ENCODE measurements around the gene TMEM178B. TPM values are rescaled to one million over a fixed set of nuclear protein-coding genes. Genes with fewer than 3 reads are reported as not detected.
"Not testable (repeated sequence)": the region's sequence is repeated elsewhere in the genome, so short reads cannot be mapped to it uniquely, and the experiment has no call there.

The TMEM178B gene
- total RNA-seq, 2 experiments from 2014 or later, result not detected

- Mint-ChIP-seq H3K4me1 (ENCODE audit: low read depth) (no peaks in the 10 kb centered on the region), H3K27me3 (peaks cover 10% of the 10 kb centered on the region), H3K4me3 (no peak overlapping the region), H3K9me3 (no peaks in the 10 kb centered on the region), H3K27ac (no peak overlapping the region), H3K36me3 (ENCODE audit: low read depth) (no peaks in the 10 kb centered on the region)
- H3K4me3 ChIP-seq (ENCODE audit: low read length), result no peak overlapping the region
- H3K4me1 ChIP-seq (ENCODE audit: insufficient read depth, low read length), result no peaks in the 10 kb centered on the region
- ATAC-seq (ENCODE audit: poor library complexity) (no peak), DNase-seq (no peak)
- intact Hi-C loops (cut with DNase I, micrococcal nuclease), result no loop called here
- no peaks in the 10 kb centered on the region for H3K27me3 ChIP-seq (ENCODE audit: control insufficient read depth in 1 of 2, insufficient read depth in 2 of 2, low read length in 2 of 2)
- CTCF ChIA-PET, result no interaction called here
- no peaks in the 10 kb centered on the region for H3K36me3 ChIP-seq (ENCODE audit: insufficient read depth, low read length)
- TF ChIP-seq, protein P1, sequence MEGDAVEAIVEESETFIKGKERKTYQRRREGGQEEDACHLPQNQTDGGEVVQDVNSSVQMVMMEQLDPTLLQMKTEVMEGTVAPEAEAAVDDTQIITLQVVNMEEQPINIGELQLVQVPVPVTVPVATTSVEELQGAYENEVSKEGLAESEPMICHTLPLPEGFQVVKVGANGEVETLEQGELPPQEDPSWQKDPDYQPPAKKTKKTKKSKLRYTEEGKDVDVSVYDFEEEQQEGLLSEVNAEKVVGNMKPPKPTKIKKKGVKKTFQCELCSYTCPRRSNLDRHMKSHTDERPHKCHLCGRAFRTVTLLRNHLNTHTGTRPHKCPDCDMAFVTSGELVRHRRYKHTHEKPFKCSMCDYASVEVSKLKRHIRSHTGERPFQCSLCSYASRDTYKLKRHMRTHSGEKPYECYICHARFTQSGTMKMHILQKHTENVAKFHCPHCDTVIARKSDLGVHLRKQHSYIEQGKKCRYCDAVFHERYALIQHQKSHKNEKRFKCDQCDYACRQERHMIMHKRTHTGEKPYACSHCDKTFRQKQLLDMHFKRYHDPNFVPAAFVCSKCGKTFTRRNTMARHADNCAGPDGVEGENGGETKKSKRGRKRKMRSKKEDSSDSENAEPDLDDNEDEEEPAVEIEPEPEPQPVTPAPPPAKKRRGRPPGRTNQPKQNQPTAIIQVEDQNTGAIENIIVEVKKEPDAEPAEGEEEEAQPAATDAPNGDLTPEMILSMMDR (IDR thresholded peaks at IDR 0.05), result no peak
- H3K27ac ChIP-seq (ENCODE audit: low read depth in 1 of 2, low read length in 2 of 2), result no peak overlapping the region
- POLR2A ChIA-PET, result no interaction called here
- no peaks in the 10 kb centered on the region for H3K9me3 ChIP-seq (ENCODE audit: control insufficient read depth in 1 of 2, insufficient read depth in 1 of 2, low read length in 2 of 2)
These were observed 117.4 kb downstream of the TMEM178B start for GRCh38 chr7:141191277-141191676.

GRCh38 chr7:141193066-141193465 is 119.2 kb downstream of the TMEM178B start:
- CTCF ChIA-PET, result no interaction called here
- no peak overlapping the region for H3K4me3 Mint-ChIP-seq
- H3K27ac Mint-ChIP-seq, result no peak overlapping the region
- Histone ChIP-seq H3K4me3 (ENCODE audit: low read length) (no peak overlapping the region), H3K4me1 (ENCODE audit: insufficient read depth, low read length) (no peaks in the 10 kb centered on the region), H3K27ac (ENCODE audit: low read depth in 1 of 2, low read length in 2 of 2) (no peak overlapping the region), H3K36me3 (ENCODE audit: insufficient read depth, low read length) (no peaks in the 10 kb centered on the region), H3K9me3 (ENCODE audit: control insufficient read depth in 1 of 2, insufficient read depth in 1 of 2, low read length in 2 of 2) (no peaks in the 10 kb centered on the region), H3K27me3 (ENCODE audit: control insufficient read depth in 1 of 2, insufficient read depth in 2 of 2, low read length in 2 of 2) (peaks cover 0 to under 1% of the 10 kb centered on the region in 2 experiments)
- no peaks in the 10 kb centered on the region for H3K9me3 Mint-ChIP-seq
- POLR2A ChIA-PET, result no interaction called here
- H3K36me3 Mint-ChIP-seq (ENCODE audit: low read depth), result no peaks in the 10 kb centered on the region
- no peak for DNase-seq
- ATAC-seq (ENCODE audit: poor library complexity), result no peak
- TF ChIP-seq, protein P1 (IDR thresholded peaks at IDR 0.05), result no peak
- intact Hi-C loops (cut with DNase I, micrococcal nuclease), result no loop called here
- H3K27me3 Mint-ChIP-seq, result peaks cover 10% of the 10 kb centered on the region
- no peaks in the 10 kb centered on the region for H3K4me1 Mint-ChIP-seq (ENCODE audit: low read depth)

DNA sequence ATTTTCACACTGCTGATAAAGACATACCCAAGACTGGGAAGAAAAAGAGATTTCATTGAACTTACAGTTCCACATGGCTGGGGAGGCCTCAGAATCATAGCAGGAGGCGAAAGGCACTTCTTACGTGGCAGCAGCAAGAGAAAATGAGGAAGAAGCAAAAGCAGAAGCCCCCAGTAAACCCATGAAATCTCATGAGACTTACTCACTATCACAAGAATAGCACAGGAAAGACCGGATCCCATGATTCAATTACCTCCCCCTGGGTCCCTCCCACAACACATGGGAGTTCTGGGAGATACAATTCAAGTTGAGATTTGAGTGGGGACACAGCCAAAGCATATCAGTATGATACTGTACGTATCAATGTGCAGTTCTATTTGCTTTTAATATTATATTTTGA is 121.9 kb downstream of the TMEM178B start:
- H3K36me3 ChIP-seq (ENCODE audit: insufficient read depth, low read length); H3K4me1 ChIP-seq (ENCODE audit: insufficient read depth, low read length); POLR2A ChIA-PET; H3K36me3 Mint-ChIP-seq (ENCODE audit: low read depth); H3K9me3 Mint-ChIP-seq; H3K27ac ChIP-seq (ENCODE audit: low read depth in 1 of 2, low read length in 2 of 2); H3K27me3 ChIP-seq (ENCODE audit: control insufficient read depth in 1 of 2, insufficient read depth in 2 of 2, low read length in 2 of 2); H3K27ac Mint-ChIP-seq; H3K4me3 Mint-ChIP-seq; DNase-seq; CTCF ChIA-PET; H3K9me3 ChIP-seq (ENCODE audit: control insufficient read depth in 1 of 2, insufficient read depth in 1 of 2, low read length in 2 of 2); H3K4me1 Mint-ChIP-seq (ENCODE audit: low read depth); intact Hi-C loops (cut with DNase I, micrococcal nuclease); H3K4me3 ChIP-seq (ENCODE audit: low read length); ATAC-seq (ENCODE audit: poor library complexity): not testable (repeated sequence)
- H3K27me3 Mint-ChIP-seq, result peaks cover 29% of the 10 kb centered on the region

DNA sequence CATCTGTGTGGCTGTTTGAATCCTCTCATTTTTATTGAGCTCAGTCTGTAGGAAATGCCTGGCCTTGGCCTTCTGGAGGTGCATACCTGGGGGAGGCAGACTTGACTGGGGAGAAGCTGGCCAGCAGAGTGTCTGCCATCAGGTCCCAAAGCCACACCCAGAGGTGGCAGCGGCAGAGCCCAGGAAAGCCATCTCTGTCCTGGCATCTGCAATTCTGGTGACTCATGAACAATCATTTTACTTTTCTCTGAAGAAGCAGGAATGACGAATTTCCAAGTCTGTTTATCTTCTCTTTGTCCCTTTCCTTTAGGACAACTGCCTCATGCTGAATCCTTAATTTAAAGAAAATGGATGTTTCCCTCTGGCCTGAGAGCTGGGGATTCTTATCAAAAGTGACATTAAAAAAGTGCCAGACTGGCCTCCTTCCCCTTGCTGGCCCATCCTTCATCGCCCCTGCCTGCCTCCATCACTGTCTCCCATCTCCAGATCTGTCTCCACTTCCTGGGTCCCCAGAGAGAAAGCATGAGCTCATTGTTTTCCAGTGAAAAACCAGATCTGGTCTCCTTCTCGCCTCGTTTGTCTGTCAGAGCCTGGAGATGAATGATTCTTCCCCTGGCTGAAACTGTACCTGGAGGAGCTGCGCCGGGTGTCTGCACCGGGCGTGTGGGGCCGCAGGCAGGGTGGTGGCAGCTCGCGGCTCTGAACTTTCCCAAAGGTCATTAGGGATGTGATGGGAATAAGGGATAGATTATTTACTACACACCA is 124.5 kb downstream of the TMEM178B start:
- Histone ChIP-seq H3K27me3 (ENCODE audit: control insufficient read depth in 1 of 2, insufficient read depth in 2 of 2, low read length in 2 of 2) (peaks cover 4 to 7% of the 10 kb centered on the region in 2 experiments), H3K27ac (ENCODE audit: low read depth in 1 of 2, low read length in 2 of 2) (no peak overlapping the region), H3K4me1 (ENCODE audit: insufficient read depth, low read length) (no peaks in the 10 kb centered on the region), H3K4me3 (ENCODE audit: low read length) (no peak overlapping the region), H3K9me3 (ENCODE audit: control insufficient read depth in 1 of 2, insufficient read depth in 1 of 2, low read length in 2 of 2) (no peaks in the 10 kb centered on the region), H3K36me3 (ENCODE audit: insufficient read depth, low read length) (no peaks in the 10 kb centered on the region)
- Mint-ChIP-seq H3K4me3 (no peak overlapping the region), H3K27me3 (peaks cover 41% of the 10 kb centered on the region), H3K27ac (no peak overlapping the region), H3K9me3 (no peaks in the 10 kb centered on the region), H3K4me1 (ENCODE audit: low read depth) (no peaks in the 10 kb centered on the region), H3K36me3 (ENCODE audit: low read depth) (no peaks in the 10 kb centered on the region)
- ATAC-seq (ENCODE audit: poor library complexity) (no peak), DNase-seq (no peak)
- intact Hi-C loops (cut with DNase I, micrococcal nuclease), result no loop called here
- TF ChIP-seq, protein P1 (IDR thresholded peaks at IDR 0.05), result no peak
- ChIA-PET POLR2A (no interaction called here), CTCF (no interaction called here)

All from CD4-positive, alpha-beta T cell (primary cell).